Panc1 (cell line): ENCODE measurements around the gene MYG1. TPM values are rescaled to one million over a fixed set of nuclear protein-coding genes. Genes with fewer than 3 reads are reported as not detected.

Source experiments
- ATAC-seq: fragments of 200-7000 bp; cut with Tn5 transposase; 2 replicates; pipeline ENCODE4 v1.9.1; 2020; ENCODE audit warnings: mild to moderate bottlenecking, moderate library complexity
- BruUV-seq: library from RNA; stranded (reverse); fragments of 400-500 nt; replicated peaks from 2 replicates; lab custom pipeline; 2021; lab: Mats Ljungman, UMichigan
- CTCF ChIA-PET: fragments of 300-600 bp; sonication (Branson Sonifier 250); formaldehyde crosslinking; loops from one replicate; lab custom pipeline; 2022; ENCODE audit warnings: antibody characterized with exemption; lab: Charles Lee
- POLR2A ChIA-PET: fragments of 300-600 bp; sonication (Branson Sonifier 250); formaldehyde crosslinking; loops from one replicate; lab custom pipeline; 2022; ENCODE audit warnings: antibody characterized with exemption; lab: Charles Lee
- DNase-seq: peaks from one replicate; pipeline ENCODE4 v3.0.0-alpha.2; 2010; ENCODE audit warnings: low read depth, low spot score
- H3K27ac ChIP-seq: 2 replicates; pipeline ENCODE4 v1.5.1; 2011; ENCODE audit warnings: mild to moderate bottlenecking, low read length, inconsistent platforms
- H3K27me3 ChIP-seq: fragments of 200-500 bp; sonication (Bioruptor generic); 2 replicates; pipeline ENCODE4 v1.6.0; 2014; ENCODE audit warnings: low read length, inconsistent platforms; ENCODE audit not compliant: control insufficient read depth, insufficient read depth
- H3K36me3 ChIP-seq: fragments of 200-500 bp; sonication (Bioruptor generic); 2 replicates; pipeline ENCODE4 v1.5.1; 2014; ENCODE audit warnings: inconsistent platforms, mild to moderate bottlenecking, low read length, moderate library complexity; ENCODE audit not compliant: control insufficient read depth, insufficient read depth
- H3K4me1 ChIP-seq: 2 replicates; pipeline ENCODE4 v1.5.1; 2011; ENCODE audit warnings: inconsistent platforms, mild to moderate bottlenecking, low read length, moderate library complexity; ENCODE audit not compliant: control insufficient read depth, insufficient read depth
- H3K4me3 ChIP-seq, 2 experiments: 2 replicates each; pipeline ENCODE4 v1.5.1; 2011 to 2012; ENCODE audit warnings: low read depth in 2 of 2, low read length in 2 of 2, mild to moderate bottlenecking in 2 of 2, inconsistent platforms in 1 of 2, moderate library complexity in 1 of 2
- H3K9me3 ChIP-seq: fragments of 200-500 bp; sonication (Bioruptor generic); 2 replicates; pipeline ENCODE4 v1.5.1; 2014; ENCODE audit warnings: low read depth, mild to moderate bottlenecking, inconsistent platforms, low read length, moderate library complexity; ENCODE audit not compliant: control insufficient read depth, insufficient read depth
- POLR2AphosphoS5 ChIP-seq: IDR thresholded peaks from 2 replicates; pipeline ENCODE4 v1.6.1; 2012; ENCODE audit warnings: mild to moderate bottlenecking, low read depth, low read length, moderate library complexity
- REST ChIP-seq, 2 experiments: IDR thresholded peaks; 2 replicates each; pipeline ENCODE4 v1.6.1; 2011 to 2012; ENCODE audit warnings: low read depth in 2 of 2, control low read depth in 1 of 2, low read length in 1 of 2, mild to moderate bottlenecking in 1 of 2, moderate library complexity in 1 of 2; ENCODE audit not compliant: insufficient read depth in 1 of 2
- SIN3A ChIP-seq: IDR thresholded peaks from 2 replicates; pipeline ENCODE4 v1.6.1; 2012; ENCODE audit warnings: low read depth, mild to moderate bottlenecking, low read length, moderate library complexity, borderline replicate concordance; ENCODE audit not compliant: insufficient read depth
- TCF7L2 ChIP-seq: IDR thresholded peaks from 2 replicates; pipeline ENCODE4 v1.6.1; 2011; ENCODE audit warnings: mild to moderate bottlenecking, low read depth, low read length, inconsistent platforms
- in situ Hi-C: cut with HindIII; loops from 2 replicates; pipeline ENCODE4 v1.10.0; 2016; ENCODE audit warnings: low sequenced_read_pairs, low pct_unique_long_range_greater_than_20kb
- intact Hi-C: fragments of 100-400 bp; cut with micrococcal nuclease; formaldehyde crosslinking; loops from one replicate; pipeline ENCODE4 v1.10.0; 2022; ENCODE audit not compliant: unreplicated experiment
- total RNA-seq: library from RNA; stranded (reverse); gene quantifications from one replicate; pipeline ENCODE4 v1.2.1, GENCODE V29; 2021; ENCODE audit not compliant: unreplicated experiment
- TF ChIP-seq, protein P1 (sequence below): fragments of 450-650 bp; IDR thresholded peaks from 2 replicates; pipeline ENCODE4 v1.5.1; 2017; ENCODE audit warnings: mild to moderate bottlenecking

MYG1 gene
- total RNA-seq, 1 experiment from 2014 or later = 77.4 TPM

DNA sequence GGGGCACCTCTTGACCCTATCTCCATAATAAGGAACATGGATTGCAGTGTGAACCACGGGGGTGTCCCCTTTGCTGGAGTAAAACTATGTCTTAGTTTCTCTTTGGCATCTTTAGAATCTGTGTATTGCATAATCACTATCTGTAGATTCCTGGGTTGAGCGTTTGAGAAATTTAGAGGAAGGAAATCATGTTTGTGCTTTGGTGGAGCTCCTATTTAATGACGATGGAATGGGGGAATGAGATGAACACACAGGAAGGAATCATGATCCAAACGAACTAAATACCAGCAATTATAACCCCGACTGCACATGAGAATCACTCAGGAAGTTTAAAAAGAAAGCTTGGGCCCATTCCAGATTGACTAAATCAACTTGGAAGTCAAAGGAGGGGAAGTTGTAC lies 1.3 kb upstream of the MYG1 start:
- Histone ChIP-seq H3K27me3 (no peaks in the 10 kb centered on the region), H3K4me3 (peak overlapping the region in 1 of 2 experiments; percentile 7; a peak in 1 of 4 replicates), H3K4me1 (peaks cover 47% of the 10 kb centered on the region), H3K27ac (peak overlapping the region; percentile 29; the same call in 1 of the 2 replicates), H3K9me3 (no peaks in the 10 kb centered on the region), H3K36me3 (no peaks in the 10 kb centered on the region; the same call in 1 of the 2 replicates)
- no TSS peak for BruUV-seq
- CTCF ChIA-PET = interaction anchor here (1.2 to 1.3 kb wide), 2 partner anchors 23 to 85 kb away, joined by 3 to 4 read pairs; partner anchors contain the start of gene AAAS
- intact Hi-C loops = no loop called here
- DNase-seq (no peak), ATAC-seq (no peak)
- in situ Hi-C loops = no loop called here
- TF ChIP-seq TCF7L2 = no peak
- TF ChIP-seq, protein P1, sequence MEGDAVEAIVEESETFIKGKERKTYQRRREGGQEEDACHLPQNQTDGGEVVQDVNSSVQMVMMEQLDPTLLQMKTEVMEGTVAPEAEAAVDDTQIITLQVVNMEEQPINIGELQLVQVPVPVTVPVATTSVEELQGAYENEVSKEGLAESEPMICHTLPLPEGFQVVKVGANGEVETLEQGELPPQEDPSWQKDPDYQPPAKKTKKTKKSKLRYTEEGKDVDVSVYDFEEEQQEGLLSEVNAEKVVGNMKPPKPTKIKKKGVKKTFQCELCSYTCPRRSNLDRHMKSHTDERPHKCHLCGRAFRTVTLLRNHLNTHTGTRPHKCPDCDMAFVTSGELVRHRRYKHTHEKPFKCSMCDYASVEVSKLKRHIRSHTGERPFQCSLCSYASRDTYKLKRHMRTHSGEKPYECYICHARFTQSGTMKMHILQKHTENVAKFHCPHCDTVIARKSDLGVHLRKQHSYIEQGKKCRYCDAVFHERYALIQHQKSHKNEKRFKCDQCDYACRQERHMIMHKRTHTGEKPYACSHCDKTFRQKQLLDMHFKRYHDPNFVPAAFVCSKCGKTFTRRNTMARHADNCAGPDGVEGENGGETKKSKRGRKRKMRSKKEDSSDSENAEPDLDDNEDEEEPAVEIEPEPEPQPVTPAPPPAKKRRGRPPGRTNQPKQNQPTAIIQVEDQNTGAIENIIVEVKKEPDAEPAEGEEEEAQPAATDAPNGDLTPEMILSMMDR = no peak
- no peak for TF ChIP-seq SIN3A
- TF ChIP-seq REST (IDR thresholded peaks at IDR 0.05; ENCODE audit: insufficient read depth in 1 of 2, low read depth in 2 of 2, low read length in 1 of 2) = no peak
- TF ChIP-seq POLR2AphosphoS5 = no peak
- POLR2A ChIA-PET = interaction anchor here (0.7 kb wide), 2 partner anchors 22 to 92 kb away, joined by 4 to 5 read pairs; no protein-coding TSS in a partner anchor

DNA sequence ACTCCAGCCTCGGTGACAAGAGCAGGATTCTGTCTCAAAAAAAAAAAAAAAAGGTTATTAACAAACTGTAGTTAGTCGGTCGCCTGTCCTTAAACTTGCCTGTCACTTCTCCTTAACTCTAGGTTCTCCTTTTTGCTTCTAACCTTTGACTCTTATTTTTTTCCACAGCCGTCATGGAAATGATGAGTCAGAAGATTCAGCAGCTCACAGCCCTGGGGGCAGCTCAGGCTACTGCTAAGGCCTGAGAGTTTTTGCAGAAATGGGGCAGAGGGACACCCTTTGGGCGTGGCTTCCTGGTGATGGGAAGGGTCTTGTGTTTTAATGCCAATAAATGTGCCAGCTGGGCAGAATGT lies 418 bp upstream of the MYG1 start:
- CTCF ChIA-PET = interaction anchor here (1.1 kb wide), 1 partner anchor 87 kb away, joined by 4 read pairs; no protein-coding TSS in a partner anchor
- POLR2A ChIA-PET = interaction anchor here (0.5 kb wide), 1 partner anchor 168 kb away, joined by 4 read pairs; no protein-coding TSS in a partner anchor
- H3K4me1 ChIP-seq = peaks cover 50% of the 10 kb centered on the region

More for the DNA sequence above, 418 bp upstream of the MYG1 start:
- intact Hi-C loops (no loop called here), in situ Hi-C loops (no loop called here)
- ATAC-seq (peak; percentile 29; the same call in 1 of the 2 replicates), DNase-seq (no peak)
- H3K9me3 ChIP-seq = no peaks in the 10 kb centered on the region
- no peaks in the 10 kb centered on the region for H3K36me3 ChIP-seq
- peak overlapping the region; percentile 95 for H3K27ac ChIP-seq
- BruUV-seq = no TSS peak
- TF ChIP-seq, protein P1 = no peak
- TF ChIP-seq POLR2AphosphoS5 (no peak), SIN3A (no peak)
- peak overlapping the region; percentile 63 to 83 for H3K4me3 ChIP-seq
- H3K27me3 ChIP-seq = no peaks in the 10 kb centered on the region
